22Rv1 (cell line): Measurements from ENCODE around the gene LSMEM2.

Experiments
- H3K27ac ChIP-seq: fragments of 450-650 bp; 2 replicates; pipeline ENCODE4 v1.5.1; 2017
- ZFX ChIP-seq: fragments of 450-650 bp; IDR thresholded peaks from 2 replicates; pipeline ENCODE4 v1.6.1; 2017; ENCODE audit warnings: antibody characterized with exemption, borderline replicate concordance
- TF ChIP-seq, protein P1 (sequence below): fragments of 450-650 bp; IDR thresholded peaks from 2 replicates; pipeline ENCODE4 v1.5.1; 2017; ENCODE audit warnings: mild to moderate bottlenecking

The LSMEM2 gene

GRCh38 chr3:50337175-50337861, 58.4 kb downstream of the LSMEM2 start:
- H3K27ac ChIP-seq: peak overlapping the region; percentile 90
- no peak for TF ChIP-seq ZFX
- TF ChIP-seq, protein P1, sequence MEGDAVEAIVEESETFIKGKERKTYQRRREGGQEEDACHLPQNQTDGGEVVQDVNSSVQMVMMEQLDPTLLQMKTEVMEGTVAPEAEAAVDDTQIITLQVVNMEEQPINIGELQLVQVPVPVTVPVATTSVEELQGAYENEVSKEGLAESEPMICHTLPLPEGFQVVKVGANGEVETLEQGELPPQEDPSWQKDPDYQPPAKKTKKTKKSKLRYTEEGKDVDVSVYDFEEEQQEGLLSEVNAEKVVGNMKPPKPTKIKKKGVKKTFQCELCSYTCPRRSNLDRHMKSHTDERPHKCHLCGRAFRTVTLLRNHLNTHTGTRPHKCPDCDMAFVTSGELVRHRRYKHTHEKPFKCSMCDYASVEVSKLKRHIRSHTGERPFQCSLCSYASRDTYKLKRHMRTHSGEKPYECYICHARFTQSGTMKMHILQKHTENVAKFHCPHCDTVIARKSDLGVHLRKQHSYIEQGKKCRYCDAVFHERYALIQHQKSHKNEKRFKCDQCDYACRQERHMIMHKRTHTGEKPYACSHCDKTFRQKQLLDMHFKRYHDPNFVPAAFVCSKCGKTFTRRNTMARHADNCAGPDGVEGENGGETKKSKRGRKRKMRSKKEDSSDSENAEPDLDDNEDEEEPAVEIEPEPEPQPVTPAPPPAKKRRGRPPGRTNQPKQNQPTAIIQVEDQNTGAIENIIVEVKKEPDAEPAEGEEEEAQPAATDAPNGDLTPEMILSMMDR: no peak
